ENCODE data around the gene DDX56. TPM values are rescaled to one million over a fixed set of nuclear protein-coding genes. Genes with fewer than 3 reads are reported as not detected.
A peak's percentile ranks its signal among the peaks of the same experiment; 100 is the strongest.

The DDX56 gene, protein sequence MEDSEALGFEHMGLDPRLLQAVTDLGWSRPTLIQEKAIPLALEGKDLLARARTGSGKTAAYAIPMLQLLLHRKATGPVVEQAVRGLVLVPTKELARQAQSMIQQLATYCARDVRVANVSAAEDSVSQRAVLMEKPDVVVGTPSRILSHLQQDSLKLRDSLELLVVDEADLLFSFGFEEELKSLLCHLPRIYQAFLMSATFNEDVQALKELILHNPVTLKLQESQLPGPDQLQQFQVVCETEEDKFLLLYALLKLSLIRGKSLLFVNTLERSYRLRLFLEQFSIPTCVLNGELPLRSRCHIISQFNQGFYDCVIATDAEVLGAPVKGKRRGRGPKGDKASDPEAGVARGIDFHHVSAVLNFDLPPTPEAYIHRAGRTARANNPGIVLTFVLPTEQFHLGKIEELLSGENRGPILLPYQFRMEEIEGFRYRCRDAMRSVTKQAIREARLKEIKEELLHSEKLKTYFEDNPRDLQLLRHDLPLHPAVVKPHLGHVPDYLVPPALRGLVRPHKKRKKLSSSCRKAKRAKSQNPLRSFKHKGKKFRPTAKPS
- total RNA-seq (2021) (69.4 to 83.1 TPM (median 74.5 TPM) in 3 replicates), Bru-seq, nascent RNA (percentile 86 among the genes with signal in this experiment)
- long read RNA-seq, experiment 1, transcript DDX56-201 (14 exons, 2,336 nt): major isoform, 211 of 278 reads
- long read RNA-seq, experiment 1, transcript DDX56-212 (13 exons, 1,781 nt): minor isoform, 8 of 278 reads
- long read RNA-seq, experiment 1, transcript DDX56-206 (14 exons, 1,853 nt): minor isoform, 6 of 278 reads
- long read RNA-seq, experiment 1, partial matches to known transcripts: 10 of 278 reads
- long read RNA-seq, experiment 1, other reads (novel, unspliced or antisense): 39 of 278 reads
- long read RNA-seq, experiment 2, transcript DDX56-201 (14 exons, 2,336 nt): major isoform, 24 of 64 reads
- long read RNA-seq, experiment 2, partial matches to known transcripts: 18 of 64 reads
- long read RNA-seq, experiment 2, other reads (novel, unspliced or antisense): 16 of 64 reads
- long read RNA-seq, experiment 3, transcript DDX56-206 (14 exons, 1,853 nt): minor isoform, 7 of 188 reads
- long read RNA-seq, experiment 3, transcript DDX56-201 (14 exons, 2,336 nt): major isoform, 133 of 188 reads
- long read RNA-seq, experiment 3, transcript DDX56-212 (13 exons, 1,781 nt): minor isoform, 5 of 188 reads
- long read RNA-seq, experiment 3, partial matches to known transcripts: 25 of 188 reads
- long read RNA-seq, experiment 3, other reads (novel, unspliced or antisense): 17 of 188 reads

DNA sequence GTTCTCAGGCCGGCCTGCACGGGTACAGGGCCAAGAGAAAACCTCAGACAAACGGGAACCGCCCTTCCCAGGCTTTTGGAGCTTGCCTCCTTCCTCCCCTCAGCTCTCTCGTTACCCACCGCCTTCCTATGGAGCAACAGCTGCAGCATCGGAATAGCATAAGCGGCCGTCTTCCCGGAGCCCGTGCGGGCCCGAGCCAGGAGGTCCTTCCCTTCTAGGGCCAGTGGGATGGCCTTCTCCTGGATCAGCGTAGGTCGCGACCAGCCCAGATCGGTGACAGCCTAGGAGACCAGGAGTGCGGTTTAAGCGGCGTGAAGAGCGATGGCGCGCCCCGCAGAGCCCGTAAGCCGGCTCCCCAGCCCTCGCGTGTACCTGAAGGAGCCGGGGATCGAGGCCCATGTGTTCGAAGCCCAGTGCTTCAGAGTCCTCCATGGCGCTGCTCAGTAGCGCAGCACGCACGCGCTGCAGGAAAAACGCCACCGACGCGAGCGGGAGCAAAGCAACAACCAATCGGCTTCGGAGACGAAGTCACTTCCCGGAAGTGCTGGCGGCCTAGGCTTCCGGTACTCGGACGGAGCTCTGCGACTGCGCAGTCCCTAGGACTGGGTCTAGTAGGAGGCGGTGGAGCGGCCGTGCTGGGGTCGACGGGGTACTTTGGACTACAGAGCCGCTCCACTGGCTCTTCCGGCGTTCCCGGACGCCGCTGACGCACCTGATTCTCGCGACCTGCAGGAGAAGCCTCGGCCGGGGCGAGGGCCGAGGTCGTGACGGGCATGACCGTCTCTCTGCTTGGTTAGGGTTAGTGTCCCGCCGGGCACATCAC lies at the start of gene DDX56:
DDX56 (minus strand) TSS at position 445 of the 823 bp plus-strand sequence; CDS start at position 432, 13 bp downstream.
- peaks cover 63% of the 10 kb centered on the region for H3K36me3 Mint-ChIP-seq
- TF ChIP-seq MYBL2 (CRISPR knock-in tag; IDR thresholded peaks at IDR 0.05) (peak; percentile 85), FOXK1 (CRISPR knock-in tag; IDR thresholded peaks at IDR 0.05) (peak; percentile 90; the same call in 1 of the 2 replicates), ESRRA (CRISPR knock-in tag; IDR thresholded peaks at IDR 0.05; ENCODE audit: borderline replicate concordance) (peak; percentile 72; the same call in 1 of the 2 replicates), NFYB (CRISPR knock-in tag; conservative IDR thresholded peaks at IDR 0.05; ENCODE audit: low read depth) (peak; percentile 52; the same call in 1 of the 2 replicates), ZNF232 (CRISPR knock-in tag; IDR thresholded peaks at IDR 0.05) (peak; percentile 95), ZNF219 (CRISPR knock-in tag; IDR thresholded peaks at IDR 0.05; ENCODE audit: borderline replicate concordance) (peak; percentile 66; the same call in 1 of the 2 replicates), RELA (CRISPR knock-in tag; IDR thresholded peaks at IDR 0.05; ENCODE audit: borderline replicate concordance) (peak; percentile 83; the same call in 1 of the 2 replicates), OVOL2 (CRISPR knock-in tag; IDR thresholded peaks at IDR 0.05; ENCODE audit: borderline replicate concordance) (no peak), TEAD1 (CRISPR knock-in tag; IDR thresholded peaks at IDR 0.05) (peak; percentile 76; the same call in 1 of the 2 replicates)
- TF ChIP-seq, protein P1, sequence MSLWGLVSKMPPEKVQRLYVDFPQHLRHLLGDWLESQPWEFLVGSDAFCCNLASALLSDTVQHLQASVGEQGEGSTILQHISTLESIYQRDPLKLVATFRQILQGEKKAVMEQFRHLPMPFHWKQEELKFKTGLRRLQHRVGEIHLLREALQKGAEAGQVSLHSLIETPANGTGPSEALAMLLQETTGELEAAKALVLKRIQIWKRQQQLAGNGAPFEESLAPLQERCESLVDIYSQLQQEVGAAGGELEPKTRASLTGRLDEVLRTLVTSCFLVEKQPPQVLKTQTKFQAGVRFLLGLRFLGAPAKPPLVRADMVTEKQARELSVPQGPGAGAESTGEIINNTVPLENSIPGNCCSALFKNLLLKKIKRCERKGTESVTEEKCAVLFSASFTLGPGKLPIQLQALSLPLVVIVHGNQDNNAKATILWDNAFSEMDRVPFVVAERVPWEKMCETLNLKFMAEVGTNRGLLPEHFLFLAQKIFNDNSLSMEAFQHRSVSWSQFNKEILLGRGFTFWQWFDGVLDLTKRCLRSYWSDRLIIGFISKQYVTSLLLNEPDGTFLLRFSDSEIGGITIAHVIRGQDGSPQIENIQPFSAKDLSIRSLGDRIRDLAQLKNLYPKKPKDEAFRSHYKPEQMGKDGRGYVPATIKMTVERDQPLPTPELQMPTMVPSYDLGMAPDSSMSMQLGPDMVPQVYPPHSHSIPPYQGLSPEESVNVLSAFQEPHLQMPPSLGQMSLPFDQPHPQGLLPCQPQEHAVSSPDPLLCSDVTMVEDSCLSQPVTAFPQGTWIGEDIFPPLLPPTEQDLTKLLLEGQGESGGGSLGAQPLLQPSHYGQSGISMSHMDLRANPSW (CRISPR knock-in tag; conservative IDR thresholded peaks at IDR 0.05; ENCODE audit: low read depth): no peak
- TF ChIP-seq, protein P2, sequence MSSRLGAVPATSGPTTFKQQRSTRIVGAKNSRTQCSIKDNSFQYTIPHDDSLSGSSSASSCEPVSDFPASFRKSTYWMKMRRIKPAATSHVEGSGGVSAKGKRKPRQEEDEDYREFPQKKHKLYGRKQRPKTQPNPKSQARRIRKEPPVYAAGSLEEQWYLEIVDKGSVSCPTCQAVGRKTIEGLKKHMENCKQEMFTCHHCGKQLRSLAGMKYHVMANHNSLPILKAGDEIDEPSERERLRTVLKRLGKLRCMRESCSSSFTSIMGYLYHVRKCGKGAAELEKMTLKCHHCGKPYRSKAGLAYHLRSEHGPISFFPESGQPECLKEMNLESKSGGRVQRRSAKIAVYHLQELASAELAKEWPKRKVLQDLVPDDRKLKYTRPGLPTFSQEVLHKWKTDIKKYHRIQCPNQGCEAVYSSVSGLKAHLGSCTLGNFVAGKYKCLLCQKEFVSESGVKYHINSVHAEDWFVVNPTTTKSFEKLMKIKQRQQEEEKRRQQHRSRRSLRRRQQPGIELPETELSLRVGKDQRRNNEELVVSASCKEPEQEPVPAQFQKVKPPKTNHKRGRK (CRISPR knock-in tag; IDR thresholded peaks at IDR 0.05; ENCODE audit: borderline replicate concordance): no peak
- TF ChIP-seq, protein P3, sequence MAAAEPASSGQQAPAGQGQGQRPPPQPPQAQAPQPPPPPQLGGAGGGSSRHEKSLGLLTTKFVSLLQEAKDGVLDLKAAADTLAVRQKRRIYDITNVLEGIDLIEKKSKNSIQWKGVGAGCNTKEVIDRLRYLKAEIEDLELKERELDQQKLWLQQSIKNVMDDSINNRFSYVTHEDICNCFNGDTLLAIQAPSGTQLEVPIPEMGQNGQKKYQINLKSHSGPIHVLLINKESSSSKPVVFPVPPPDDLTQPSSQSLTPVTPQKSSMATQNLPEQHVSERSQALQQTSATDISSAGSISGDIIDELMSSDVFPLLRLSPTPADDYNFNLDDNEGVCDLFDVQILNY (CRISPR knock-in tag; IDR thresholded peaks at IDR 0.05): peak; percentile 64; the same call in 1 of the 2 replicates
- TF ChIP-seq, protein P4, sequence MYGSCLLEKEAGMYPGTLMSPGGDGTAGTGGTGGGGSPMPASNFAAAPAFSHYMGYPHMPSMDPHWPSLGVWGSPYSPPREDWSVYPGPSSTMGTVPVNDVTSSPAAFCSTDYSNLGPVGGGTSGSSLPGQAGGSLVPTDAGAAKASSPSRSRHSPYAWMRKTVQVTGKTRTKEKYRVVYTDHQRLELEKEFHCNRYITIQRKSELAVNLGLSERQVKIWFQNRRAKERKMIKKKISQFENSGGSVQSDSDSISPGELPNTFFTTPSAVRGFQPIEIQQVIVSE (CRISPR knock-in tag; IDR thresholded peaks at IDR 0.05; ENCODE audit: borderline replicate concordance): no peak
- TF ChIP-seq, protein P5, sequence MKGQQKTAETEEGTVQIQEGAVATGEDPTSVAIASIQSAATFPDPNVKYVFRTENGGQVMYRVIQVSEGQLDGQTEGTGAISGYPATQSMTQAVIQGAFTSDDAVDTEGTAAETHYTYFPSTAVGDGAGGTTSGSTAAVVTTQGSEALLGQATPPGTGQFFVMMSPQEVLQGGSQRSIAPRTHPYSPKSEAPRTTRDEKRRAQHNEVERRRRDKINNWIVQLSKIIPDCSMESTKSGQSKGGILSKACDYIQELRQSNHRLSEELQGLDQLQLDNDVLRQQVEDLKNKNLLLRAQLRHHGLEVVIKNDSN (CRISPR knock-in tag; IDR thresholded peaks at IDR 0.05): peak; percentile 62
- TF ChIP-seq, protein P6, sequence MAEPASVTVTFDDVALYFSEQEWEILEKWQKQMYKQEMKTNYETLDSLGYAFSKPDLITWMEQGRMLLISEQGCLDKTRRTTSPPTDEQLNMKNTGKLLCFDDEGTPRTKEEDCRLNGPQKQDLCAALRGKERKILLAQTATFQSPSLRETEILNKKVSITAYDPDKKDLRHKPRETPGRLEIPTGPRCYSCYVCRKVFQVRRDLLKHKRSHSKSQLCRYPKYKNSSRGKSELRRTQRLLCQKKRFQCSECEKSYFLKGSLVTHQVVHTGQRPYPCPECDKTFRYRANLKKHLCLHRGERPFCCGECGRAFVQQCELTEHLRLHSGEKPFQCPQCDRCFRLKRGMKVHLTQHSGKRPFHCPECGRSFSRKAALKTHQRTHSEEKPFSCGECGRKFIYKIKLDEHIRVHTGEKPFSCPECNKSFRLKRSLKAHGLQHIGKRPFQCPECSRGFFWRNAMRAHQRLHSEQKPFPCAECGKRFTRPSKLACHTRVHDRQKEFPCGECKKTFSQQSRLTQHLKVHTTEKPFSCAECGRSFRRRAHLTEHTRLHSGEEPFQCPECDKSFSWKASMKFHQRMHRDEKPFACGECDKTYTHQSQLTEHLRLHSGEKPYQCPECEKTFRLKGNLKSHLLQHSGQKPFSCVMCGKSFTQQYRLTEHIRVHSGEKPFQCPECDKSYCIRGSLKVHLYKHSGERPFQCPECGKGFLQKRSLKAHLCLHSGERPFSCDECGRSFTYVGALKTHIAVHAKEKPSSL (CRISPR knock-in tag; conservative IDR thresholded peaks at IDR 0.05): no peak
- TF ChIP-seq, protein P7, sequence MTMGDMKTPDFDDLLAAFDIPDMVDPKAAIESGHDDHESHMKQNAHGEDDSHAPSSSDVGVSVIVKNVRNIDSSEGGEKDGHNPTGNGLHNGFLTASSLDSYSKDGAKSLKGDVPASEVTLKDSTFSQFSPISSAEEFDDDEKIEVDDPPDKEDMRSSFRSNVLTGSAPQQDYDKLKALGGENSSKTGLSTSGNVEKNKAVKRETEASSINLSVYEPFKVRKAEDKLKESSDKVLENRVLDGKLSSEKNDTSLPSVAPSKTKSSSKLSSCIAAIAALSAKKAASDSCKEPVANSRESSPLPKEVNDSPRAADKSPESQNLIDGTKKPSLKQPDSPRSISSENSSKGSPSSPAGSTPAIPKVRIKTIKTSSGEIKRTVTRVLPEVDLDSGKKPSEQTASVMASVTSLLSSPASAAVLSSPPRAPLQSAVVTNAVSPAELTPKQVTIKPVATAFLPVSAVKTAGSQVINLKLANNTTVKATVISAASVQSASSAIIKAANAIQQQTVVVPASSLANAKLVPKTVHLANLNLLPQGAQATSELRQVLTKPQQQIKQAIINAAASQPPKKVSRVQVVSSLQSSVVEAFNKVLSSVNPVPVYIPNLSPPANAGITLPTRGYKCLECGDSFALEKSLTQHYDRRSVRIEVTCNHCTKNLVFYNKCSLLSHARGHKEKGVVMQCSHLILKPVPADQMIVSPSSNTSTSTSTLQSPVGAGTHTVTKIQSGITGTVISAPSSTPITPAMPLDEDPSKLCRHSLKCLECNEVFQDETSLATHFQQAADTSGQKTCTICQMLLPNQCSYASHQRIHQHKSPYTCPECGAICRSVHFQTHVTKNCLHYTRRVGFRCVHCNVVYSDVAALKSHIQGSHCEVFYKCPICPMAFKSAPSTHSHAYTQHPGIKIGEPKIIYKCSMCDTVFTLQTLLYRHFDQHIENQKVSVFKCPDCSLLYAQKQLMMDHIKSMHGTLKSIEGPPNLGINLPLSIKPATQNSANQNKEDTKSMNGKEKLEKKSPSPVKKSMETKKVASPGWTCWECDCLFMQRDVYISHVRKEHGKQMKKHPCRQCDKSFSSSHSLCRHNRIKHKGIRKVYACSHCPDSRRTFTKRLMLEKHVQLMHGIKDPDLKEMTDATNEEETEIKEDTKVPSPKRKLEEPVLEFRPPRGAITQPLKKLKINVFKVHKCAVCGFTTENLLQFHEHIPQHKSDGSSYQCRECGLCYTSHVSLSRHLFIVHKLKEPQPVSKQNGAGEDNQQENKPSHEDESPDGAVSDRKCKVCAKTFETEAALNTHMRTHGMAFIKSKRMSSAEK (CRISPR knock-in tag; IDR thresholded peaks at IDR 0.05; ENCODE audit: borderline replicate concordance): 0 out of 2 replicates have a peak, but pooled peaks have one; percentile 52

More for the DNA sequence above, at the start of gene DDX56:
- Mint-ChIP-seq H3K27ac (peak within 1 kb of the TSS; percentile 99), H3K4me3 (peak within 1 kb of the TSS; percentile 89), H3K9me3 (no peaks in the 10 kb centered on the region), H3K27me3 (ENCODE audit: low read depth) (no peaks in the 10 kb centered on the region), H3K4me1 (peaks cover 23% of the 10 kb centered on the region)
- DNase-seq (ENCODE audit: low spot score): peak; percentile 91
- ChIA-PET CTCF (interaction anchor here (1.0 to 2.0 kb wide), 5 partner anchors 8 to 283 kb away, joined by 3 to 22 read pairs (median 7); no protein-coding TSS in a partner anchor), POLR2A (interaction anchor here (0.7 to 1.5 kb wide), 6 partner anchors 8 to 312 kb away, joined by 3 to 7 read pairs (median 4); partner anchors contain the start of genes OGDH, PURB and TMED4)
- ATAC-seq: peak; percentile 97

All from WTC11 (cell line).